HG03460 (cell line): ENCODE measurements around the gene IL1RAP.
"Not testable (repeated sequence)": the region's sequence is repeated elsewhere in the genome, so short reads cannot be mapped to it uniquely, and the experiment has no call there.

ENCODE experiments used
- ATAC-seq: cut with Tn5 transposase; IDR thresholded peaks from one replicate; pipeline ENCODE4 v1.9.1; 2021; ENCODE audit not compliant: unreplicated experiment

IL1RAP gene

GRCh38 chr3:190646996-190647395 lies 133.1 kb downstream of the IL1RAP start:
- no peak for ATAC-seq

- no peak for ATAC-seq
Observed at GRCh38 chr3:190655933-190656332, 142.0 kb downstream of the IL1RAP start.

- ATAC-seq = no peak
Observed at GRCh38 chr3:190658106-190658505, 144.2 kb downstream of the IL1RAP start.

- no peak for ATAC-seq
Observed at GRCh38 chr3:190666821-190667220, 152.9 kb downstream of the IL1RAP start.

GRCh38 chr3:190671658-190672057 lies 157.8 kb downstream of the IL1RAP start:
- no peak for ATAC-seq

GRCh38 chr3:190673148-190673547 lies 159.3 kb downstream of the IL1RAP start:
- no peak for ATAC-seq

- no peak for ATAC-seq
Observed at GRCh38 chr3:190676481-190676880, 162.6 kb downstream of the IL1RAP start.

GRCh38 chr3:190677001-190677400 lies 163.1 kb downstream of the IL1RAP start:
- ATAC-seq = no peak

- ATAC-seq = not testable (repeated sequence)
Observed at GRCh38 chr3:190677868-190678267, 164.0 kb downstream of the IL1RAP start.

- no peak for ATAC-seq
Observed at GRCh38 chr3:190680691-190681090, 166.8 kb downstream of the IL1RAP start.

GRCh38 chr3:190684776-190685175 lies 170.9 kb downstream of the IL1RAP start:
- ATAC-seq = no peak

- ATAC-seq = no peak
Observed at GRCh38 chr3:190686011-190686410, 172.1 kb downstream of the IL1RAP start.

GRCh38 chr3:190690246-190690645 lies 176.4 kb downstream of the IL1RAP start:
- no peak for ATAC-seq

GRCh38 chr3:190692256-190692655 lies 178.4 kb downstream of the IL1RAP start:
- no peak for ATAC-seq

GRCh38 chr3:190694335-190695001 lies 180.6 kb downstream of the IL1RAP start:
- no peak for ATAC-seq

GRCh38 chr3:190695225-190695624 lies 181.3 kb downstream of the IL1RAP start:
- no peak for ATAC-seq

- ATAC-seq = no peak
Observed at GRCh38 chr3:190695994-190696393, 182.1 kb downstream of the IL1RAP start.

GRCh38 chr3:190696777-190697501 lies 183.1 kb downstream of the IL1RAP start:
- no peak for ATAC-seq

- no peak for ATAC-seq
Observed at GRCh38 chr3:190697502-190697830, 183.6 kb downstream of the IL1RAP start.

GRCh38 chr3:190697901-190698300 lies 184.0 kb downstream of the IL1RAP start:
- ATAC-seq = no peak

GRCh38 chr3:190699776-190700175 lies 185.9 kb downstream of the IL1RAP start:
- no peak for ATAC-seq

- ATAC-seq = no peak
Observed at GRCh38 chr3:190701096-190701532, 187.2 kb downstream of the IL1RAP start.

GRCh38 chr3:190706582-190706981 lies 192.7 kb downstream of the IL1RAP start:
- no peak for ATAC-seq
